Measurements from ENCODE around the gene SLC27A4. TPM values are rescaled to one million over a fixed set of nuclear protein-coding genes. Genes with fewer than 3 reads are reported as not detected.

Gene SLC27A4
- total and polyA plus RNA-seq, 3 donors from 2014 or later = 32.8 to 38.0 (median 37.1) TPM

DNA sequence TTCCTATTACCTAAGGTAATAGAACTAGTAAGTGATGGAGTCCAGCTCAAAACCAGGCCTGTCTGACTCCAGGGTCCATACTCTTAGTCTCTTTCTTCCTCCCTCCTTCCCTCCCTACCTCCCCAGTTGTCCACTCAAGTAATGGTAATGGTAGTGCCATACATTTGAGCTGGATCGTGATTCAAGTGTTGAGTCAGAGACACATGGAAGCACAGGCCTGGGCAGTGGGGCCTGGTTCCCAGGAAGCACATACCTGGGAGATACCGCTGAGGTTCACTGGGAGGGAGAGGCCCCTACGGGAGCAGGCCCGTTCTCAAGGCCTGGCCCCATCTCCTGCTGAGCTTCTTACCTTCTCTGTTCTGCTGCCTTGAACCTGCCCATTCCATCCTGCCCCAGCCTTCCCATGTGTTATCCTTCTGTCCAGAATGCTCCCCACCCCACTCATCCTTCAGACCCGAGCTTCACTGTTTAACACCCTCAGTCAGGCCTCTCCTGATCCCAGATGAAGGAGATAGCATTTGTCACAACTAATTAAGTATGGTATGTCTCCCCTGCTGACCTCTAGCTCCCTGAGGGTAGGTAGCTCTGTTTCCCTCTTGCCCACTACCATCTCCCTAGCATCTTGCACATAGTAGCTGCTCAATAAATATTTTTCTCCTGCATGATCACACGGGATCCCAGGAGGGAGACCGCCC is 44.6 kb downstream of the SLC27A4 start:
- Histone ChIP-seq H3K9me3 (no peaks in the 10 kb centered on the region), H3K36me3 (ENCODE audit: low read depth, missing control alignments) (no peaks in the 10 kb centered on the region), H3K27me3 (no peaks in the 10 kb centered on the region), H3K4me1 (no peaks in the 10 kb centered on the region), H3K4me3 (no peak overlapping the region), H3K27ac (no peak overlapping the region)
- intact Hi-C loops (cut with DNase I; ENCODE audit: low total_unique reads) = no loop called here
- DNase-seq = no peak
- WGBS, 2 donors = 90 to 92% methylated on average over 7 of the region's 7 CpGs
- TF ChIP-seq POLR2A (IDR thresholded peaks at IDR 0.05) = no peak
- TF ChIP-seq, protein P1, sequence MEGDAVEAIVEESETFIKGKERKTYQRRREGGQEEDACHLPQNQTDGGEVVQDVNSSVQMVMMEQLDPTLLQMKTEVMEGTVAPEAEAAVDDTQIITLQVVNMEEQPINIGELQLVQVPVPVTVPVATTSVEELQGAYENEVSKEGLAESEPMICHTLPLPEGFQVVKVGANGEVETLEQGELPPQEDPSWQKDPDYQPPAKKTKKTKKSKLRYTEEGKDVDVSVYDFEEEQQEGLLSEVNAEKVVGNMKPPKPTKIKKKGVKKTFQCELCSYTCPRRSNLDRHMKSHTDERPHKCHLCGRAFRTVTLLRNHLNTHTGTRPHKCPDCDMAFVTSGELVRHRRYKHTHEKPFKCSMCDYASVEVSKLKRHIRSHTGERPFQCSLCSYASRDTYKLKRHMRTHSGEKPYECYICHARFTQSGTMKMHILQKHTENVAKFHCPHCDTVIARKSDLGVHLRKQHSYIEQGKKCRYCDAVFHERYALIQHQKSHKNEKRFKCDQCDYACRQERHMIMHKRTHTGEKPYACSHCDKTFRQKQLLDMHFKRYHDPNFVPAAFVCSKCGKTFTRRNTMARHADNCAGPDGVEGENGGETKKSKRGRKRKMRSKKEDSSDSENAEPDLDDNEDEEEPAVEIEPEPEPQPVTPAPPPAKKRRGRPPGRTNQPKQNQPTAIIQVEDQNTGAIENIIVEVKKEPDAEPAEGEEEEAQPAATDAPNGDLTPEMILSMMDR (IDR thresholded peaks at IDR 0.05) = no peak

DNA sequence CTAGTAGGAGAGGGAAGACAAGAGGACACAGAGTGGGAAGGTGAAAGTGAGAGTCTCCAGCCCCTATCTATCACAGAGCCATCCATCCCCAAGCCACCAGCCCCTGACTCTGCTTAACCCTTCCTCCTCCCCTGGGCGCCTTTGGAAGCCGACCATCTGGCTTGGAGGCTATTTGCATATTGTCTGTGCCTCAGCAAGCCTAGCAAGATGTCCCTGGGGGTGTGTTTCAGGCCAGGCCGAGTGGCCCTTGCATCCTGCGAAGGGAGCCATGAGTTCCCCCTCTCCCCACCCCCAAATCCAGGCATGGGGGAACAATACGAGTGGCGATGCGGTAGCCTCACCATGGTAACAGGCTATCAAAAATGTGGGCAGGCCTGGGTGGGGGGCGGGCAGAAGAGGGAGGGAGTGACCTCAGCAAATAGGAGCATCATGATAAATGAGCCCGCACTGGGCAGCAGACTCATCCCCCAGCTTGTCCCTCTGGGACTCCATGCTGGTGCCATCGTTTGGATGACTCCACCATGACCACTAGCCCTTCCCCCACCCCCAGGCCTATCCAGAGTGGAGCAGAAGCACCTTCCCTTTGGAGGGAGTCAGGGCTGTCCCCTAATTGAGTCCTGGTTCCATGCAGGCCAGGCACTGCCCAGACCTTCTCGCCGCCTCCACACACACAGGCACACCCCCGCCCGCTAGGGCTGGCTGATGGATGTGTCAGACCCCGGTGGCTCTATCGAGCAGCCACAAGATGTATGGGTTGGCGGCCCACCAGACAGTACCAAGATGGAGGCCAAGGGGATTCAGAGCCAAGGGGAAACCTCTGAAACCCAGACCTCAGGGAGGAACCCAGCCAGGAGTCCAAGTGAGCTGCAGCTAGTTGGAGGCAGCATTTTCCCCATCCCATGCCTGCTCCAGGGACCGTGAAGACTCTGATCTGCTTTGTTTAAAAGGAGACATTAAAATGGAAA is 45.5 kb downstream of the SLC27A4 start:
- Histone ChIP-seq H3K27ac (no peak overlapping the region), H3K4me1 (no peaks in the 10 kb centered on the region), H3K36me3 (ENCODE audit: low read depth, missing control alignments) (no peaks in the 10 kb centered on the region), H3K27me3 (no peaks in the 10 kb centered on the region), H3K4me3 (no peak overlapping the region), H3K9me3 (no peaks in the 10 kb centered on the region)
- TF ChIP-seq, protein P1 (IDR thresholded peaks at IDR 0.05) = no peak
- TF ChIP-seq POLR2A (IDR thresholded peaks at IDR 0.05) = no peak
- 76 to 89% methylated on average over 9 to 18 of the region's 18 CpGs for WGBS, 2 donors
- DNase-seq = no peak
- intact Hi-C loops (cut with DNase I; ENCODE audit: low total_unique reads) = no loop called here

DNA sequence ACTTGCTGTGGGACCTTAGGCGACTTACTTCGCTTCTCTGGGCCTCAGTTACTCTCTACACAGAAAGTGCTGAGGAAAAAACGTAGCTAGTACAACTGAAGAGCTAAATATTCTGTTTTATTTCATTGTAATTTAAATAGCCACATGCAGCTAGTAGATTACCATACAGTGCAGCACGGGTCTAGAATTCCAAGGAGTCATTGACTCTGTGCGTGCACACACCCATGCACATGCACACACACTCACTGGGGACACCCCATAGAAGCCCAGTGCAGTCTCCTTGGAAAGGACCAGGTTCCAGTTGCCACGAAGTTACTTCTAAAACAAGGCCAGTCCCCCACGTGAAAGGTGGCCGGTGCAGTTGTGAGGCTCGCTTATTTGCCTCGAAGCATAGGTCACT is 47.8 kb downstream of the SLC27A4 start:
- 88 to 94% methylated on average over 9 to 10 of the region's 10 CpGs for whole genome bisulfite sequencing, 2 donors
- TF ChIP-seq, protein P1 (IDR thresholded peaks at IDR 0.05) = no peak
- no peak for TF ChIP-seq POLR2A (IDR thresholded peaks at IDR 0.05)
- Histone ChIP-seq H3K36me3 (ENCODE audit: low read depth, missing control alignments) (no peaks in the 10 kb centered on the region), H3K4me1 (no peaks in the 10 kb centered on the region), H3K9me3 (no peaks in the 10 kb centered on the region), H3K4me3 (no peak overlapping the region), H3K27ac (no peak overlapping the region), H3K27me3 (no peaks in the 10 kb centered on the region)
- DNase-seq = no peak
- intact Hi-C loops (cut with DNase I; ENCODE audit: low total_unique reads) = no loop called here

DNA sequence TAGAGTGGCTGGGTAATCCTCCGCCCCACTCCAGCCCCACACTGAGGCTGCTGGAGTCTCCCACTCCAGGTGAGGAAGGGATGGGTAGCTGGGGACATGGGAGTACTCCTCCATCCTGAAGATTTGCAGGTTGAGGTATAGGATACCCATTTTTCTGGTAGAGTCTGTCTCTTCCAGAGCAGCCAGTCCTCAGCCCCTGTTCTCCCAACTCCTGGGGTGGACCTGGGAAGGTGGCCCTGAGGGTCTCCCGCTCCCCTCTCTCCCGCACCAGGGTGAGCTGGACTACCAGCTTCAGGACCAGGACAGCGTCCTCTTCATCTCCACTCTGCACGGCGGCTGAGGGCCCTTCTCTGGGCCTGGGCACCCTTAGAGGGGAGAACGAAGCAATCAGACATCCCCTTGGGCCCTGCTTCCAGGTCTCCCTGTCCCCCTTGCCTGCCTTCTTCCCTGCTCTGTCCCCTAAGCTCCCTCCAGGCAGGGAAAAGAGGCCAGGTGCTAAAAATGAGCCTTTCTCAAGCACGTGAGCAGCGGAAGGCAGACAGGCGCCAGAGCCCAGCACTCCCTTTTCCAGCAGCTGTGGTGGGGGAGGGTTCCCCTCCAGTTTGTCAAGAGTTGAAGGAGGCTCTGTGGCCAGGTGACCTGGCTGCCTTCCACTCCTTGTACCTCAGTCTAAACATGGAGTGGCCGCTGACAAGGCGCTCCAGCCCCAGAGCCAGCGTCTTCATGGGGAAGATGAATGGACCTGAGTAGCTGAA is 49.2 kb downstream of the SLC27A4 start:
- Histone ChIP-seq H3K4me3 (no peak overlapping the region), H3K27ac (no peak overlapping the region), H3K27me3 (no peaks in the 10 kb centered on the region), H3K36me3 (ENCODE audit: low read depth, missing control alignments) (no peaks in the 10 kb centered on the region), H3K9me3 (no peaks in the 10 kb centered on the region), H3K4me1 (no peaks in the 10 kb centered on the region)
- TF ChIP-seq, protein P1 (IDR thresholded peaks at IDR 0.05) = no peak
- no peak for TF ChIP-seq POLR2A (IDR thresholded peaks at IDR 0.05)
- 77 to 90% methylated on average over 9 to 13 of the region's 13 CpGs for WGBS, 2 donors
- DNase-seq = no peak
- intact Hi-C loops (cut with DNase I; ENCODE audit: low total_unique reads) = no loop called here
